GM21367 (cell line): ENCODE results near the gene TRIM31.
"Not testable (repeated sequence)": the region's sequence is repeated elsewhere in the genome, so short reads cannot be mapped to it uniquely, and the experiment has no call there.

ENCODE experiments used
- ATAC-seq: cut with Tn5 transposase; IDR thresholded peaks from one replicate; pipeline ENCODE4 v1.9.1; 2021; ENCODE audit not compliant: unreplicated experiment

TRIM31 gene

GRCh38 chr6:30118691-30119090, 5.8 kb upstream of the TRIM31 start:
- ATAC-seq = not testable (repeated sequence)

- ATAC-seq = no peak
Measured at GRCh38 chr6:30116724-30117123, 3.8 kb upstream of the TRIM31 start.

GRCh38 chr6:30113841-30114240, 951 bp upstream of the TRIM31 start:
- no peak for ATAC-seq

- no peak for ATAC-seq
Measured at GRCh38 chr6:30112402-30112994, 392 bp downstream of the TRIM31 start.

GRCh38 chr6:30111266-30111856, 1.5 kb downstream of the TRIM31 start:
- ATAC-seq = no peak

- ATAC-seq = no peak
Measured at GRCh38 chr6:30104661-30105060, 8.2 kb downstream of the TRIM31 start.

GRCh38 chr6:30103872-30104179, 9.1 kb downstream of the TRIM31 start:
- no peak for ATAC-seq

GRCh38 chr6:30102970-30103871, 9.7 kb downstream of the TRIM31 start:
- peak; percentile 53 for ATAC-seq

- no peak for ATAC-seq
Measured at GRCh38 chr6:30102414-30102969, 10.4 kb downstream of the TRIM31 start.

- ATAC-seq = no peak
Measured at GRCh38 chr6:30101444-30102413, 11.2 kb downstream of the TRIM31 start.

- ATAC-seq = no peak
Measured at GRCh38 chr6:30100585-30101443, 12.1 kb downstream of the TRIM31 start.

- ATAC-seq = no peak
Measured at GRCh38 chr6:30100154-30100553, 12.7 kb downstream of the TRIM31 start.

GRCh38 chr6:30097902-30098768, 14.8 kb downstream of the TRIM31 start:
- ATAC-seq = no peak

GRCh38 chr6:30096829-30097228, 16.1 kb downstream of the TRIM31 start:
- no peak for ATAC-seq

- ATAC-seq = no peak
Measured at GRCh38 chr6:30093951-30094661, 18.8 kb downstream of the TRIM31 start.

- ATAC-seq = no peak
Measured at GRCh38 chr6:30092852-30093543, 19.9 kb downstream of the TRIM31 start.

GRCh38 chr6:30091577-30092381, 21.1 kb downstream of the TRIM31 start:
- ATAC-seq = no peak
